NCI-H1436 (cell line): Measurements from ENCODE around the gene TOM1L2.

ENCODE experiments used
- DNase-seq: peaks from one replicate; lab custom pipeline; 2025; lab: John Stamatoyannopoulos, UW

TOM1L2 gene

GRCh38 chr17:17806611-17807274, 165.5 kb downstream of the TOM1L2 start:
- DNase-seq: no peak

- DNase-seq: no peak
Measured at GRCh38 chr17:17806035-17806434, 166.2 kb downstream of the TOM1L2 start.

DNA sequence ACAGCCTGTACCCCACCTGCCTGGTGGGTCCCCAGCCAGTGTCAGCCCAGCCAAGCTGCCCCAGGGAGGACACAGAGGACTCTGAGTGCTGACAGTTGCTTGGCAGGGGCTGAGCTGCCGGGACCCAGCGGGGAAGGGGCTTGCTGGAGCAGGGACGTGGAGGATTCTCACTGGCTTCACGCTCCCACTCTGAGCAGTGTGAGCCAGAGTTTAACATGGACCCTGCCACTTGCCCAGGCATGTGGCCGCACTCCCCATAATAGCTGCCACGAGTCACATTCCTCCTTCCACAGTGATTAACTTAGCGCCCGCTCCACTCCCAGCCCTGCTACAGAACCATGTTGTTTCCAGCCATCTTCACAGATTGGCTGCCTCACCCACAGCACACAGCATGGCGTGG, 166.6 kb downstream of the TOM1L2 start:
- DNase-seq: no peak

GRCh38 chr17:17804007-17804406, 168.2 kb downstream of the TOM1L2 start:
- no peak for DNase-seq

GRCh38 chr17:17801800-17802481, 170.3 kb downstream of the TOM1L2 start:
- no peak for DNase-seq

- DNase-seq: no peak
Measured at GRCh38 chr17:17800504-17801021, 171.6 kb downstream of the TOM1L2 start.

DNA sequence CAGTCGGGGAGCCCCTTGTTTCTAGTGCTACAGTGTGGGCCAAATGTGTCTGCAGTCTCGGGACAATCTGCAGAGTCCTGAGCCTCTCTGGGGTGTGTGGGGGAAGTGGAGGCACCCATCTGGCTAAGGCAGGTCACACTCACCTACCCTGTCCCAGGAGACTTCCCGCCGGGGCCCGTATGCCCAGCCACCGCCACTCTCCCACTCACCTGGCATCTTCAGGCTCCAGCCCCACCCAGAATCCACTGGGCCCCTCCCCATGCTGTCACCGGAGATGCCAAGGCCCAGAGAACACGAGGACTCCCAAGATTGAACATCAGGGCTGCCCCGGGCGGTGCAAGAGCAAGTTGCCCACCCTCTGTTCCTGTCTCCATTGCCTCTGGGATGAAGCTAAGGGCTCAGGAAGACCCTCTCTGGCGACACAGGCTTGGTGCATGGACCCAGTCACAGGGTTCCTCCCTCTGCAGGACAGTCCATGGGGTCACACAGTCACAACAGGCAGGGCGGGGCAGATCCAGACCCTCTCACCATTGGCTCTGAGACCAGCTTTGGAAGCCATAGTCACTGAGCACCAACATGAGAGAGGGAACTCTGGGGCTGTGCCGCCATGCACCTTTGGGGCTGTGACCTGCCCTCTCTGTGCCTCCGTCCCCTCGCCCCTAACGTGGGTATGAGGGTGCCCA, 173.5 kb downstream of the TOM1L2 start:
- no peak for DNase-seq

DNA sequence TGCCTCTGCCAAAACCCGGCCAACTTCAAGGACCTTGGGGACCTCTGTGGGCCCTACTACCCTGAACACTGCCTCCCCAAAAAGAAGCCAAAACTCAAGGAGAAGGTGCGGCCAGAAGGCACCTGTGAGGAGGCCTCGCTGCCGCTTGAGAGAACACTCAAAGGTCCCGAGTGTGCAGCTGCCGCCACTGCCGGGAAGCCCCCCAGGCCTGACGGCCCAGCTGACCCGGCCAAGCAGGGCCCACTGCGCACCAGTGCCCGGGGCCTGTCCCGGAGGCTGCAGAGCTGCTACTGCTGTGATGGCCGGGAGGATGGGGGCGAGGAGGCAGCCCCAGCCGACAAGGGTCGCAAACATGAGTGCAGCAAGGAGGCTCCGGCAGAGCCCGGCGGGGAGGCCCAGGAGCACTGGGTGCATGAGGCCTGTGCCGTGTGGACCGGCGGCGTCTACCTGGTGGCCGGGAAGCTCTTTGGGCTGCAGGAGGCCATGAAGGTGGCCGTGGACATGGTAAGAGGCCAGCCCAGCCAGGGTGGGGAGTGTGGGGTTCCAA, 174.1 kb downstream of the TOM1L2 start:
- no peak for DNase-seq

- DNase-seq: no peak
Measured at GRCh38 chr17:17797119-17797809, 174.9 kb downstream of the TOM1L2 start.

- no peak for DNase-seq
Measured at GRCh38 chr17:17796787-17797061, 175.5 kb downstream of the TOM1L2 start.

GRCh38 chr17:17795946-17796786, 176.0 kb downstream of the TOM1L2 start:
- no peak for DNase-seq

- no peak for DNase-seq
Measured at GRCh38 chr17:17795296-17795695, 176.9 kb downstream of the TOM1L2 start.

GRCh38 chr17:17794382-17794781, 177.8 kb downstream of the TOM1L2 start:
- DNase-seq: no peak
